Tibial nerve (tissue), 3 donors: ENCODE data around the gene GALNT18.

ENCODE experiments used
- CTCF ChIP-seq, 5 experiments: fragments of 200-600 bp in 3 of 5; fragments of 450-650 bp in 2 of 5; sonication (generic) in 3 of 5; IDR thresholded peaks; one replicate each; pipeline ENCODE4 v1.5.1; 2016 to 2019; ENCODE audit warnings: antibody characterized with exemption in 5 of 5, mild to moderate bottlenecking in 3 of 5, moderate library complexity in 2 of 5
- POLR2A ChIP-seq, 2 donors: fragments of 450-650 bp; IDR thresholded peaks; one replicate each; pipeline ENCODE4 v1.6.1; 2017; ENCODE audit warnings: antibody characterized with exemption in 2 of 2, mild to moderate bottlenecking in 2 of 2, moderate library complexity in 2 of 2

GRCh38 chr11:11505190-11505589 is 116.6 kb downstream of the GALNT18 start:
- no peak for TF ChIP-seq CTCF (IDR thresholded peaks at IDR 0.05)
- TF ChIP-seq POLR2A (IDR thresholded peaks at IDR 0.05) = no peak
